DOHH2 (cell line): ENCODE data around the gene MBD4.

ENCODE experiments used
- CTCF ChIP-seq: fragments of 200-600 bp; sonication (generic); IDR thresholded peaks from one replicate; pipeline ENCODE4 v1.5.1; 2014; ENCODE audit warnings: antibody characterized with exemption, mild to moderate bottlenecking, low read depth, low read length; ENCODE audit not compliant: poor library complexity, severe bottlenecking
- EZH2phosphoT487 ChIP-seq: fragments of 200-600 bp; sonication (generic); IDR thresholded peaks from 2 replicates; pipeline ENCODE4 v1.6.1; 2017; ENCODE audit warnings: borderline replicate concordance, mild to moderate bottlenecking, antibody characterized with exemption, low read length, moderate library complexity, mixed read lengths

DNA sequence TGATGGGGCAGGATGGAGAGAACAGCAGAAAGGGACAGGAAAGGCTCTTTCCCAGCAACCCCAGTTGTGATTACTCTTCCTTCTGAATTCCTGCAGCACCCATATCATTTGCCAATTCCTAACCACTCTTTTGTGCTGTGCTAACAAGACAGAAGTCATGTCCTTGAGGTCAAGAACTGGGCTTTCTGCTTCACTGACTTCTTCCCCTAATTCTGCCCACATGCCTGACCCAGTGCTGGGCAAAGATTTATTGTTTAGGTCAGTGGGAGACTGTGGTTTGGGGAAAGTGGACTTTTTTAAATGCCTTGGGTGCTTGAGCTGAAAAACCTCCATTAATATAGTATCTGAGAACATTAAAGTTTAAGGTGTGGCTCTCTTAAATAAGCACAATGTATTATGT, 7.1 kb downstream of the MBD4 start:
- TF ChIP-seq CTCF (no peak), EZH2phosphoT487 (no peak)
